Neural progenitor cell (in vitro differentiated cells): ENCODE data around the gene DUSP2. TPM values are rescaled to one million over a fixed set of nuclear protein-coding genes. Genes with fewer than 3 reads are reported as not detected.
A peak's percentile ranks its signal among the peaks of the same experiment; 100 is the strongest.

Experiments
- DNase-seq: peaks from one replicate; pipeline ENCODE4 v3.0.0-alpha.2; 2016; ENCODE audit warnings: low spot score
- H2AFZ ChIP-seq: fragments of 200-600 bp; sonication (generic); replicated peaks from 2 replicates; pipeline ENCODE4 v1.6.1; 2016; ENCODE audit warnings: antibody characterized with exemption
- H3F3A ChIP-seq: fragments of 200-600 bp; sonication (generic); 2 replicates; pipeline ENCODE4 v1.6.1; 2016; ENCODE audit warnings: antibody characterized with exemption, low read depth
- H3K27ac ChIP-seq: fragments of 200-600 bp; sonication (generic); 2 replicates; pipeline ENCODE4 v1.5.1; 2016; ENCODE audit warnings: mild to moderate bottlenecking
- H3K27me3 ChIP-seq: fragments of 200-600 bp; sonication (generic); 2 replicates; pipeline ENCODE4 v1.6.1; 2016; ENCODE audit warnings: mild to moderate bottlenecking, moderate library complexity
- H3K36me3 ChIP-seq: fragments of 200-600 bp; sonication (generic); 2 replicates; pipeline ENCODE4 v1.5.1; 2016
- H3K4me1 ChIP-seq: fragments of 200-600 bp; sonication (generic); 2 replicates; pipeline ENCODE4 v1.6.1; 2016; ENCODE audit warnings: mixed run types
- H3K4me2 ChIP-seq: fragments of 200-600 bp; sonication (generic); 2 replicates; pipeline ENCODE4 v1.6.1; 2016
- H3K4me3 ChIP-seq: fragments of 200-600 bp; sonication (generic); 2 replicates; pipeline ENCODE4 v1.5.1; 2016
- H3K79me2 ChIP-seq: fragments of 200-600 bp; sonication (generic); 2 replicates; pipeline ENCODE4 v1.6.1; 2016; ENCODE audit warnings: low read depth
- H3K9ac ChIP-seq: fragments of 200-600 bp; sonication (generic); 2 replicates; pipeline ENCODE4 v1.6.1; 2016
- H3K9me3 ChIP-seq: fragments of 200-600 bp; sonication (generic); 2 replicates; pipeline ENCODE4 v1.5.1; 2016; ENCODE audit warnings: low read depth
- H4K20me1 ChIP-seq: fragments of 200-600 bp; sonication (generic); 2 replicates; pipeline ENCODE4 v1.6.1; 2016; ENCODE audit warnings: low read depth
- H3K27ac Mint-ChIP-seq: 3 replicates; pipeline ENCODE4 v1.8.0; 2021; ENCODE audit warnings: mixed read lengths
- H3K27me3 Mint-ChIP-seq: 2 replicates; pipeline ENCODE4 v1.8.0; 2022; ENCODE audit warnings: low read depth, mild to moderate bottlenecking, inconsistent platforms, moderate library complexity, mixed read lengths; ENCODE audit not compliant: insufficient read depth
- H3K36me3 Mint-ChIP-seq: 3 replicates; pipeline ENCODE4 v1.8.0; 2021; ENCODE audit warnings: mixed read lengths
- H3K4me1 Mint-ChIP-seq: 3 replicates; pipeline ENCODE4 v1.8.0; 2021; ENCODE audit warnings: mixed read lengths
- H3K4me3 Mint-ChIP-seq: 3 replicates; pipeline ENCODE4 v1.8.0; 2021; ENCODE audit warnings: mild to moderate bottlenecking, moderate library complexity, mixed read lengths
- H3K9me3 Mint-ChIP-seq: 3 replicates; pipeline ENCODE4 v1.8.0; 2020; ENCODE audit warnings: mixed read lengths
- CTCF ChIP-seq: fragments of 200-600 bp; sonication (generic); IDR thresholded peaks from 2 replicates; pipeline ENCODE4 v1.5.1; 2017; ENCODE audit warnings: antibody characterized with exemption, mild to moderate bottlenecking
- EZH2 ChIP-seq: fragments of 200-600 bp; sonication (generic); IDR thresholded peaks from 2 replicates; pipeline ENCODE4 v1.6.1; 2017; ENCODE audit warnings: antibody characterized with exemption, mild to moderate bottlenecking, moderate library complexity
- EZH2phosphoT487 ChIP-seq: fragments of 200-600 bp; sonication (generic); IDR thresholded peaks from 2 replicates; pipeline ENCODE4 v1.6.1; 2017; ENCODE audit warnings: antibody characterized with exemption
- total RNA-seq: library from RNA; depleted of rRNA; stranded (reverse); fragments of >200 nt; gene quantifications from 2 replicates; pipeline ENCODE4 v1.2.3, GENCODE V29; 2015; ENCODE audit warnings: low replicate concordance

Gene DUSP2
- total RNA-seq, 1 donor from 2014 or later: not detected

- Histone ChIP-seq H3K79me2 (no peaks in the 10 kb centered on the region), H3K36me3 (no peaks in the 10 kb centered on the region), H3K27ac (no peak overlapping the region), H3K27me3 (no peaks in the 10 kb centered on the region), H2AFZ (peak overlapping the region; percentile 86), H3K4me1 (peaks cover 4% of the 10 kb centered on the region), H3K9me3 (no peaks in the 10 kb centered on the region), H4K20me1 (no peaks in the 10 kb centered on the region), H3K4me3 (no peak overlapping the region), H3F3A (no peaks in the 10 kb centered on the region), H3K9ac (no peak overlapping the region), H3K4me2 (no peak overlapping the region)
- TF ChIP-seq EZH2 (no peak), CTCF (no peak), EZH2phosphoT487 (no peak)
- Mint-ChIP-seq H3K36me3 (no peaks in the 10 kb centered on the region), H3K9me3 (peaks cover 5% of the 10 kb centered on the region), H3K4me3 (no peak overlapping the region), H3K27me3 (peaks cover 3% of the 10 kb centered on the region), H3K27ac (peak overlapping the region; percentile 2), H3K4me1 (peaks cover 7% of the 10 kb centered on the region)
- DNase-seq: no peak
These were observed 45.1 kb downstream of the DUSP2 start for GRCh38 chr2:96099861-96100798.

DNA sequence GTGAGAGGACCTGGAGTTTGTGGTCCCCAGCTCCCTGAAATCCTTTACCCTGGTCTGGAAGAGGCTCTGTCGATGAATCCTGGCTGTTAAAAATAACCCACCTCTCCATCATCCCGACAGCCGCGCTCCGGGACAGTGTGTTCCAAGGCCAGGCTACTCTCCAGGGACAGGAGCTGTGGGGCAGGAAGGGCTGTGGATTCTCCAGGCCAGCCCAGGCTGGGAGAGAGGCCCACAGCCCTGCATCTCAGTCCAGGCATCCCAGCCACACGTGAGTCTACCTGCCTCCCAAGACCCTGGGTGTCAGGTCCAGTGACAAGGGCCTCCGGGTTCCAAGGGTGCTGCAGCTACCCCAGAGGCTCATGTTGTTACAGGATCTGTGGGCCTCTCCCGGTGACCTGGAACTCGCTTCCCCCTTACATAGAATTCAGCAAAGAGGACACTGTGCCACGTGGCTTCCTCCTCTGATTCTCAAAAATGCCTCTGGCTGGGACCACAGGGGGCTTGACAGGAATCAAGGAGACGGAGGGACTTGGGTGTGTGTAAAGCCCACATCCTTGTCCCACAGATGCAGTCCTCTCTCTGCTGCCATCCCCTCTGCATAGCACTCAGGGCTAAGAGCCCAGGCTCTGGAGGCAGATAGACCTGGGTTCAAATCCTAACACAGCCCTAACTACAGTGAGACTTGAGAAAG, 46.2 kb downstream of the DUSP2 start:
- Mint-ChIP-seq H3K9me3 (no peaks in the 10 kb centered on the region), H3K27me3 (peaks cover 3% of the 10 kb centered on the region), H3K4me3 (no peak overlapping the region), H3K4me1 (peaks cover 4% of the 10 kb centered on the region), H3K27ac (no peak overlapping the region), H3K36me3 (no peaks in the 10 kb centered on the region)
- H3K27ac ChIP-seq: no peak overlapping the region
- H3F3A ChIP-seq: no peaks in the 10 kb centered on the region
- H4K20me1 ChIP-seq: no peaks in the 10 kb centered on the region
- H3K4me1 ChIP-seq: peaks cover 4% of the 10 kb centered on the region
- H2AFZ ChIP-seq: peak overlapping the region; percentile 12
- no peaks in the 10 kb centered on the region for H3K36me3 ChIP-seq
- DNase-seq: no peak
- no peak overlapping the region for H3K4me2 ChIP-seq
- no peaks in the 10 kb centered on the region for H3K79me2 ChIP-seq
- TF ChIP-seq EZH2: no peak
- TF ChIP-seq EZH2phosphoT487: no peak
- no peak for TF ChIP-seq CTCF
- H3K9ac ChIP-seq: no peak overlapping the region
- H3K9me3 ChIP-seq: no peaks in the 10 kb centered on the region
- H3K4me3 ChIP-seq: no peak overlapping the region
- no peaks in the 10 kb centered on the region for H3K27me3 ChIP-seq

- no peaks in the 10 kb centered on the region for H4K20me1 ChIP-seq
- Mint-ChIP-seq H3K4me1 (no peaks in the 10 kb centered on the region), H3K27ac (peak overlapping the region; percentile 79), H3K27me3 (peaks cover 3% of the 10 kb centered on the region), H3K9me3 (no peaks in the 10 kb centered on the region), H3K4me3 (no peak overlapping the region), H3K36me3 (no peaks in the 10 kb centered on the region)
- H3K36me3 ChIP-seq: no peaks in the 10 kb centered on the region
- DNase-seq: no peak
- no peaks in the 10 kb centered on the region for H3K4me1 ChIP-seq
- H3F3A ChIP-seq: no peaks in the 10 kb centered on the region
- no peak overlapping the region for H3K4me3 ChIP-seq
- peak overlapping the region; percentile 12 for H2AFZ ChIP-seq
- TF ChIP-seq EZH2phosphoT487 (no peak), EZH2 (no peak), CTCF (no peak)
- H3K27ac ChIP-seq: no peak overlapping the region
- H3K9ac ChIP-seq: no peak overlapping the region
- no peak overlapping the region for H3K4me2 ChIP-seq
- no peaks in the 10 kb centered on the region for H3K79me2 ChIP-seq
- H3K27me3 ChIP-seq: no peaks in the 10 kb centered on the region
- no peaks in the 10 kb centered on the region for H3K9me3 ChIP-seq
These were observed 47.1 kb downstream of the DUSP2 start for GRCh38 chr2:96097951-96098823.
